Neural progenitor cell (in vitro differentiated cells): ENCODE results near the gene EHD4. TPM values are rescaled to one million over a fixed set of nuclear protein-coding genes. Genes with fewer than 3 reads are reported as not detected.

Experiments
- DNase-seq: peaks from one replicate; pipeline ENCODE4 v3.0.0-alpha.2; 2016; ENCODE audit warnings: low spot score
- H2AFZ ChIP-seq: fragments of 200-600 bp; sonication (generic); replicated peaks from 2 replicates; pipeline ENCODE4 v1.6.1; 2016; ENCODE audit warnings: antibody characterized with exemption
- H3F3A ChIP-seq: fragments of 200-600 bp; sonication (generic); 2 replicates; pipeline ENCODE4 v1.6.1; 2016; ENCODE audit warnings: antibody characterized with exemption, low read depth
- H3K27ac ChIP-seq: fragments of 200-600 bp; sonication (generic); 2 replicates; pipeline ENCODE4 v1.5.1; 2016; ENCODE audit warnings: mild to moderate bottlenecking
- H3K27me3 ChIP-seq: fragments of 200-600 bp; sonication (generic); 2 replicates; pipeline ENCODE4 v1.6.1; 2016; ENCODE audit warnings: mild to moderate bottlenecking, moderate library complexity
- H3K36me3 ChIP-seq: fragments of 200-600 bp; sonication (generic); 2 replicates; pipeline ENCODE4 v1.5.1; 2016
- H3K4me1 ChIP-seq: fragments of 200-600 bp; sonication (generic); 2 replicates; pipeline ENCODE4 v1.6.1; 2016; ENCODE audit warnings: mixed run types
- H3K4me2 ChIP-seq: fragments of 200-600 bp; sonication (generic); 2 replicates; pipeline ENCODE4 v1.6.1; 2016
- H3K4me3 ChIP-seq: fragments of 200-600 bp; sonication (generic); 2 replicates; pipeline ENCODE4 v1.5.1; 2016
- H3K79me2 ChIP-seq: fragments of 200-600 bp; sonication (generic); 2 replicates; pipeline ENCODE4 v1.6.1; 2016; ENCODE audit warnings: low read depth
- H3K9ac ChIP-seq: fragments of 200-600 bp; sonication (generic); 2 replicates; pipeline ENCODE4 v1.6.1; 2016
- H3K9me3 ChIP-seq: fragments of 200-600 bp; sonication (generic); 2 replicates; pipeline ENCODE4 v1.5.1; 2016; ENCODE audit warnings: low read depth
- H4K20me1 ChIP-seq: fragments of 200-600 bp; sonication (generic); 2 replicates; pipeline ENCODE4 v1.6.1; 2016; ENCODE audit warnings: low read depth
- H3K27ac Mint-ChIP-seq: 3 replicates; pipeline ENCODE4 v1.8.0; 2021; ENCODE audit warnings: mixed read lengths
- H3K27me3 Mint-ChIP-seq: 2 replicates; pipeline ENCODE4 v1.8.0; 2022; ENCODE audit warnings: low read depth, mild to moderate bottlenecking, inconsistent platforms, moderate library complexity, mixed read lengths; ENCODE audit not compliant: insufficient read depth
- H3K36me3 Mint-ChIP-seq: 3 replicates; pipeline ENCODE4 v1.8.0; 2021; ENCODE audit warnings: mixed read lengths
- H3K4me1 Mint-ChIP-seq: 3 replicates; pipeline ENCODE4 v1.8.0; 2021; ENCODE audit warnings: mixed read lengths
- H3K4me3 Mint-ChIP-seq: 3 replicates; pipeline ENCODE4 v1.8.0; 2021; ENCODE audit warnings: mild to moderate bottlenecking, moderate library complexity, mixed read lengths
- H3K9me3 Mint-ChIP-seq: 3 replicates; pipeline ENCODE4 v1.8.0; 2020; ENCODE audit warnings: mixed read lengths
- CTCF ChIP-seq: fragments of 200-600 bp; sonication (generic); IDR thresholded peaks from 2 replicates; pipeline ENCODE4 v1.5.1; 2017; ENCODE audit warnings: antibody characterized with exemption, mild to moderate bottlenecking
- EZH2 ChIP-seq: fragments of 200-600 bp; sonication (generic); IDR thresholded peaks from 2 replicates; pipeline ENCODE4 v1.6.1; 2017; ENCODE audit warnings: antibody characterized with exemption, mild to moderate bottlenecking, moderate library complexity
- EZH2phosphoT487 ChIP-seq: fragments of 200-600 bp; sonication (generic); IDR thresholded peaks from 2 replicates; pipeline ENCODE4 v1.6.1; 2017; ENCODE audit warnings: antibody characterized with exemption
- total RNA-seq: library from RNA; depleted of rRNA; stranded (reverse); fragments of >200 nt; gene quantifications from 2 replicates; pipeline ENCODE4 v1.2.3, GENCODE V29; 2015; ENCODE audit warnings: low replicate concordance

The EHD4 gene
- total RNA-seq, 1 donor from 2014 or later, result 6.9 TPM

GRCh38 chr15:41892621-41893421 is 79.5 kb downstream of the EHD4 start:
- H3K4me3 ChIP-seq, result no peak overlapping the region
- peaks cover 12% of the 10 kb centered on the region for H3F3A ChIP-seq
- H3K9me3 ChIP-seq, result no peaks in the 10 kb centered on the region
- H3K4me1 ChIP-seq, result peaks cover 18% of the 10 kb centered on the region
- DNase-seq, result no peak
- Mint-ChIP-seq H3K4me3 (no peak overlapping the region), H3K36me3 (no peaks in the 10 kb centered on the region), H3K27ac (no peak overlapping the region), H3K27me3 (peaks cover 7% of the 10 kb centered on the region), H3K9me3 (no peaks in the 10 kb centered on the region), H3K4me1 (peaks cover 20% of the 10 kb centered on the region)
- TF ChIP-seq CTCF, result no peak
- no peak for TF ChIP-seq EZH2phosphoT487
- no peak for TF ChIP-seq EZH2
- H3K36me3 ChIP-seq, result no peaks in the 10 kb centered on the region
- no peak overlapping the region for H3K4me2 ChIP-seq
- no peaks in the 10 kb centered on the region for H3K79me2 ChIP-seq
- no peaks in the 10 kb centered on the region for H4K20me1 ChIP-seq
- H2AFZ ChIP-seq, result no peak overlapping the region
- no peak overlapping the region for H3K27ac ChIP-seq
- no peaks in the 10 kb centered on the region for H3K27me3 ChIP-seq
- no peak overlapping the region for H3K9ac ChIP-seq

- no peak for DNase-seq
- H3K9me3 ChIP-seq, result no peaks in the 10 kb centered on the region
- peaks cover 17% of the 10 kb centered on the region for H3K4me1 ChIP-seq
- H3K79me2 ChIP-seq, result no peaks in the 10 kb centered on the region
- no peaks in the 10 kb centered on the region for H3K36me3 Mint-ChIP-seq
- peaks cover 12% of the 10 kb centered on the region for H3F3A ChIP-seq
- H3K27ac ChIP-seq, result no peak overlapping the region
- peaks cover 20% of the 10 kb centered on the region for H3K4me1 Mint-ChIP-seq
- H4K20me1 ChIP-seq, result no peaks in the 10 kb centered on the region
- no peak overlapping the region for H3K4me2 ChIP-seq
- H3K27me3 Mint-ChIP-seq, result peaks cover 7% of the 10 kb centered on the region
- TF ChIP-seq EZH2 (no peak), CTCF (no peak), EZH2phosphoT487 (no peak)
- no peak overlapping the region for H3K9ac ChIP-seq
- H3K4me3 ChIP-seq, result no peak overlapping the region
- no peaks in the 10 kb centered on the region for H3K9me3 Mint-ChIP-seq
- no peak overlapping the region for H3K4me3 Mint-ChIP-seq
- no peaks in the 10 kb centered on the region for H3K27me3 ChIP-seq
- H3K36me3 ChIP-seq, result no peaks in the 10 kb centered on the region
- H3K27ac Mint-ChIP-seq, result no peak overlapping the region
- no peak overlapping the region for H2AFZ ChIP-seq
These were observed 80.4 kb downstream of the EHD4 start for GRCh38 chr15:41891946-41892345.

- Histone ChIP-seq H3F3A (peaks cover 12% of the 10 kb centered on the region), H3K27ac (no peak overlapping the region), H2AFZ (no peak overlapping the region), H3K4me3 (no peak overlapping the region), H4K20me1 (no peaks in the 10 kb centered on the region), H3K4me1 (peaks cover 22% of the 10 kb centered on the region), H3K4me2 (peak overlapping the region; percentile 35), H3K36me3 (no peaks in the 10 kb centered on the region), H3K79me2 (no peaks in the 10 kb centered on the region), H3K9ac (no peak overlapping the region), H3K27me3 (no peaks in the 10 kb centered on the region), H3K9me3 (no peaks in the 10 kb centered on the region)
- DNase-seq, result peak; percentile 35
- peaks cover 10% of the 10 kb centered on the region for H3K27me3 Mint-ChIP-seq
- no peaks in the 10 kb centered on the region for H3K9me3 Mint-ChIP-seq
- H3K4me1 Mint-ChIP-seq, result peaks cover 22% of the 10 kb centered on the region
- no peak for TF ChIP-seq EZH2
- TF ChIP-seq CTCF, result no peak
- no peak for TF ChIP-seq EZH2phosphoT487
- no peaks in the 10 kb centered on the region for H3K36me3 Mint-ChIP-seq
- peak overlapping the region; percentile 46 for H3K27ac Mint-ChIP-seq
- H3K4me3 Mint-ChIP-seq, result no peak overlapping the region
These were observed 81.1 kb downstream of the EHD4 start for GRCh38 chr15:41891226-41891625.
